ENCODE results near the gene SGO2.

The SGO2 gene, protein sequence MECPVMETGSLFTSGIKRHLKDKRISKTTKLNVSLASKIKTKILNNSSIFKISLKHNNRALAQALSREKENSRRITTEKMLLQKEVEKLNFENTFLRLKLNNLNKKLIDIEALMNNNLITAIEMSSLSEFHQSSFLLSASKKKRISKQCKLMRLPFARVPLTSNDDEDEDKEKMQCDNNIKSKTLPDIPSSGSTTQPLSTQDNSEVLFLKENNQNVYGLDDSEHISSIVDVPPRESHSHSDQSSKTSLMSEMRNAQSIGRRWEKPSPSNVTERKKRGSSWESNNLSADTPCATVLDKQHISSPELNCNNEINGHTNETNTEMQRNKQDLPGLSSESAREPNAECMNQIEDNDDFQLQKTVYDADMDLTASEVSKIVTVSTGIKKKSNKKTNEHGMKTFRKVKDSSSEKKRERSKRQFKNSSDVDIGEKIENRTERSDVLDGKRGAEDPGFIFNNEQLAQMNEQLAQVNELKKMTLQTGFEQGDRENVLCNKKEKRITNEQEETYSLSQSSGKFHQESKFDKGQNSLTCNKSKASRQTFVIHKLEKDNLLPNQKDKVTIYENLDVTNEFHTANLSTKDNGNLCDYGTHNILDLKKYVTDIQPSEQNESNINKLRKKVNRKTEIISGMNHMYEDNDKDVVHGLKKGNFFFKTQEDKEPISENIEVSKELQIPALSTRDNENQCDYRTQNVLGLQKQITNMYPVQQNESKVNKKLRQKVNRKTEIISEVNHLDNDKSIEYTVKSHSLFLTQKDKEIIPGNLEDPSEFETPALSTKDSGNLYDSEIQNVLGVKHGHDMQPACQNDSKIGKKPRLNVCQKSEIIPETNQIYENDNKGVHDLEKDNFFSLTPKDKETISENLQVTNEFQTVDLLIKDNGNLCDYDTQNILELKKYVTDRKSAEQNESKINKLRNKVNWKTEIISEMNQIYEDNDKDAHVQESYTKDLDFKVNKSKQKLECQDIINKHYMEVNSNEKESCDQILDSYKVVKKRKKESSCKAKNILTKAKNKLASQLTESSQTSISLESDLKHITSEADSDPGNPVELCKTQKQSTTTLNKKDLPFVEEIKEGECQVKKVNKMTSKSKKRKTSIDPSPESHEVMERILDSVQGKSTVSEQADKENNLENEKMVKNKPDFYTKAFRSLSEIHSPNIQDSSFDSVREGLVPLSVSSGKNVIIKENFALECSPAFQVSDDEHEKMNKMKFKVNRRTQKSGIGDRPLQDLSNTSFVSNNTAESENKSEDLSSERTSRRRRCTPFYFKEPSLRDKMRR

DNA sequence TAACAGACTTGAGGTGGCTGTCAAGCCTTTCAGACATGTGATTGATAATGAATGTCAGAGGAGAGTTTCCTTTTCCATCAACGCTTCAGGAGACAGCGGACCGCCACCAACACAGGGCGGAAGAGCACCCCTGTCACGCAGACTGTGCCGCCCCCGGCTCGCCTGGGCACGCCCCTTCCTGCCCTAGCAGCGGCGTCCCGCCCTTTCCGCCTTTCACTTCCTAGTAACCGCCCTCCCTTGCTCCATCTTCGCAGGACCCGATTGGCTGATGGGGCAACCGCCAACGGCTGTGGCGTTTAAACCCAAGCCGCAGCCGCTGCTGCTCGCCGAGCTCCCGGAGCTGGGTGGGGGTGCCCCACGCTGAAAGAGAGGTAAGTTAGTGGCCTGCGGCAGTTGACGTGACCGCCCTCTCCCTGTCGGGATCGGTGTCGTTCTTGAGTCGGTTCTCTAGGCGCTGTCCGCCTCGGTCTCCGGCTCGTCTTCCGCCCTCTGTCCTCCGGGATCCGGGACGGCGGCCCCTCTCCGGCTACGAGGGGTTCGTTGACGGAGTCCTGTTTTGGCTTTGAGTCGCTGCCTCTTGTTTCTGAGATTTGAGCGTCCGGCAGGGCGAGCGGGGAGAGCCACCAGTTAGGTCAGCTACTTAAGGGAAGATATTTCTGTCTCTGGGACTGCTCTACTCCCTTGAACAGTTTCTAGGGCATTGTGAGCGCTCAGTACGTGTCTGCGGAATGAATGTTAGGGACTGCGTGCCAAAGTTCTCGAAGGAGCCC, at the start of gene SGO2:
TSS of gene SGO2 (plus strand) at position 326 of the 770 bp plus-strand sequence. CDS start 6,769 bp downstream, outside the sequence.
- DNase-seq = peak; percentile 97

DNA sequence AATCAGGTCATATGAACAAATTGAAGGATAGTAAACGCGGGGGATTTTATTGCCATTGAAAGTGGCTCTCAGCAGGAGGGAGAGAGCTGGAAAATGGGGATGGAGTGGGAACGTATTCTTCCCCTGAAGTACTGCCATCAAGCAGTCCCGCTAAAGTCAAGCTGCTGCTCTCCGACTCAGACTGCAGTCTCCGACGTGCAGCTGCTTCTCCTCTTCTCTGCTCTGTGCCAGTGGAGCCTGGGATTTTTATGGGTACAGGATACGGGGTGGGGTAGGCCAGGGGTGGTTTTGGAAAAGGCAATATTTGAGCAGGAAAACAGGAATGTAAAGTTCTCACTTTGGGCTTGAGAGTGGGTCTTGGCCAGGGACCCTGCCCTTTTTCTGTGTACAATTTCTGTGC, 49.2 kb upstream of the SGO2 start:
- DNase-seq = no peak

DNA sequence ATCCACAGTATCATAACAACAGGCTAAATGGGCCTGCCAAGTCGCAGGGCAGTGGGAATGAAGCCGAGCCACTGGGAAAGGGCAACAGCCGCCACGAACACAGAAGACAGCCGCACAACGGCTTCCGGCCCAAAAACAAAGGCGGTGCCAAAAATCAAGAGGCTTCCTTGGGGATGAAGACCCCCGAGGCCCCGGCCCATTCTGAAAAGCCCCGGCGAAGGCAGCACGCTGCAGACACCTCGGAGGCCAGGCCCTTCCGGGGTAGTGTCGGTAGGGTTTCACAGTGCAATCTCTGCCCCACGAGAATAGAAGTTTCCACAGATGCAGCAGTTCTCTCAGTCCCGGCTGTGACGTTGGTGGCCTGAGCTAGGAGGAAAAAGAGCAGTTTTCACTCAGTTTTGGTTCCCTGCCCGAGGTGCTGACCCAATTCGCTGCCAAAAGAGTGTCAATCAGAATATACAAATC, 48.3 kb upstream of the SGO2 start:
- DNase-seq = no peak

DNA sequence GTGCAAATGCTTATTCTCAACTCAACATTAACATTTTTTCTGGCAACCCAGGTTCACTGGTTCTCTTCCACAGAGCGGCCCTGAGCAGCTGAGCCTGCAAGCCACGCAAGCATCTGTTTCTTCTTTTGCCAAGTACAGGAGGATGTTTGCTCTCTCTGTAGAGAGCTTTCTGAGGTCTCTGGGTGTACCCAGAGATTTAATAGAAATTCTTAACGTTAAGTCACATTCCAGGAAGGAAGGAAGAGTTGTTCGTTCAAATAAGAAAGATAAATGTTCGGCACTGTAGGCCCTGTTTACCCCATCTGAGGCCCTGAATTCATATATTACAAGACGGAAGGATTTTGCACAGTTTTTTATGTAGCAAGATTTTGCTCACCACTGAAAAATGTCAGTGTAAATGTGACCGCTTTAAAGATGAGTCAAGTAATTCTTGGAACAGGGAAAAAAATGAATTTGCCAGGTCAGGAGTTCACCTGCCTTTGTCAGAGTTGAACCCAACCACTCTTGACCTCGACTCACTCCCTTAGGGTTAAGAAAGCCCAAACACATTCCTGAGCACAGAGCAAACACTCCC, 46.2 kb upstream of the SGO2 start:
- no peak for DNase-seq

DNA sequence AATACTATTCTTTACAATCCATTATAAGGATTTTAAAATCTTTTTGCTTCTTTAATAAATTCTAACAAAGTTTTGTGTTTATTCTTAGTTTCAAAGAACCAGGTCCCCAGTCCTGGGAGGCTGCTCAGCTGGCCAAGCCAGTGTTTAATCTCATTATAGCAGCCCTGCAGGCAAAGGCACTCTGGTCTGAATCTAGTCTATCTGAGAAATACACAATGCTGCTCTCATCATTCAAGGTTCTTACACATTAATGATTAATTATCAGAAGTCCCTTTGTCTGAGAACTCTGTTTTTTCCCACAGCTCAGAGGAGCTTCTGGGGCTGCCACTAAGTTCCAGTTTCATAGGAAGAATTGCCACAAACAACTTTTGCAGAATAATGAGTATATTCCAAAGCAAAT, 43.8 kb upstream of the SGO2 start:
- DNase-seq = no peak

DNA sequence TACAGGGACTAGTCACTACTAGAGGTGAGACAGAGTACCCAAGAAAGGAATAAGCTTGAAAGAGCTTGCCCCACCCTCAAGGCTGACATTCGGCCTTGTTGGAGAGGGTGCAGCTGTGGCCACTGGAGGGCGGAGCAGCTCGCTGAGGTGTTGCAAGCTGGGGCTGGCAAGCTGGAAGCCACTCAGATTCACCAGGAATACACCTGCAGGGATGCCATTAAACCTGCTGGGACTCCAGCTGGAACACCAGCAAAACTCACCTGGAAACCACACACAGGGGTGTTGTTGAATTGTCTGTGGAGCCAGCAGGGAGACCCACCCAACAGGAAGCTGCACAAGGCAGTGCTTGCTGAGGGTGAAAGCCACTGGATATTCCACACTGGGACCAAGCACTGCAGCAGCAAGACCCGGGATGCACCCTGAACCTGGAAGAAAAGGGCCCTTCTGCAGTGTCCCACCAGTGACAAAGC, 42.2 kb upstream of the SGO2 start:
- DNase-seq = no peak

DNA sequence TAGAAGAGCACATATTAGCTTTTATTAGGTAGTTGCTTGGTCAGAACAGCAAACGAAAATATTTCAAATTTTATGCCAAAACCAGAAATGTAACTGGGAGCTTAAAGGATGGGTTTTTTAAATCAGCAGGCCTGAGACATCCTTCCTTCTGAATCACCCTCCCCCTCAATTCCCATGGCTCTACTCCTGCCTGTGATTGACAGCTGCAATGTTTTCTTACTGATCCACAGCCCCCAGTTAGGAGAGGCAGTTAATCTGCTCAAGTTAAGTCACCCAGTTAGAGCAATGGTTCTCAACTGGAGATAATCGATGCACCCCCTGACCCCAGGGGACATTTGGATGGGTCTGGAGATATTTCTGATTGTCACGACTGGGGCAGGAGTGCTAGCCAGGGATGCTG, 41.1 kb upstream of the SGO2 start:
- DNase-seq = no peak

DNA sequence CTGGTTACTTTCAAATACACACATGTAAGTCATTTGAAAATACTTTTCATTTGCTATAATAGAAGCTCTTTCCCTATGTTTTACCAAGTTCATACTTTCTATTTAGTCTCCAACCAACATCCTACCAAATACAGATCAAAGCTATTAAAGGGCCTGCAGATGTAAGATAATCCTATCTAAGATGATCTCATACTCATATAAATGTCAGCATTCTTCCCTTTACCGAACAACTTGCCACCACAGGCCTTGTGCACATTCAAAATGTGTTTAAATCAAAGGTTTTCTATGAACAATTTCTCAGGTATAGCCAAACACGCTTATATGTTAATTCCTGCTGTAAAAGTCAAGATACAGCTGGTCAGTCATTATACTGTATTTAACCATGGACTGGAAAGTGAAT, 39.5 kb upstream of the SGO2 start:
- DNase-seq = no peak

DNA sequence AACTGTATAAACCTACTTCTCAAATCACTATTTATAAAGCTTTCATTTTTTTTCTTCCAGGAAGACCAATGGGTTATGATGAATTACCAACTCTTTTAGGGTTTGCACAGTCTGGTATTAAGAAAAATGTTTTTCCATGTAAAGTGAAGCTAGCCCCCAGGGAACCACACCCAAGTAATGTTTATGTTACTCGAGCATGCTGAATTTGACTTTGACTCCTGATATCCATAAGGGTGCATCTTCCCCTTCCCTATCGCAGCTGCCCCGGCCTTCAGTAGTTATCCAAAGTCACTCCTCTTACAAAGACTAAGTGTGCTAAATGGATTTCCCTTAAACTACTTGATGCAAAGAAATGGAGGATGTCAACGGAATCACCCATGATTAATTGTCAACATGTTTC, 37.8 kb upstream of the SGO2 start:
- no peak for DNase-seq

DNA sequence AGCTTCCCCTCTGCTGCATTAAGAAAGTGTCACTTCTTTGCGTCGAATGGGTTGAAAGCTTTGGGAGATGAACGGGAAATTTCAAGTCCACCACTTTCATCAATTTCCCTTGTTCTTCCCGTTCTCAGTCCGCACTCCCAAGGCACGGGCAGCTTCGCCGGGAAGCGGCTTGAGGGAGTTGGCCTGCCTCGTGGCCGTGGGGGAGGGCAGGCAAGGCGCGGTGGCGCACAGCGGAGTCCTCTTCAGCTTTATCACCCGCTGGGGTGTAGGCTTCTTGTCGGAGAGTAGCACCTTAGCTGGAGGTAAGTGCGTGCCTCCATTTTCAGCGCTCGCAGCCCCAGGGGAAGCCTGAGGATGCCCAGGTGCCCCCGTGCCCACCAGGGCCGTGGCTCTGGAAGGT, 36.0 kb upstream of the SGO2 start:
- DNase-seq = no peak

DNA sequence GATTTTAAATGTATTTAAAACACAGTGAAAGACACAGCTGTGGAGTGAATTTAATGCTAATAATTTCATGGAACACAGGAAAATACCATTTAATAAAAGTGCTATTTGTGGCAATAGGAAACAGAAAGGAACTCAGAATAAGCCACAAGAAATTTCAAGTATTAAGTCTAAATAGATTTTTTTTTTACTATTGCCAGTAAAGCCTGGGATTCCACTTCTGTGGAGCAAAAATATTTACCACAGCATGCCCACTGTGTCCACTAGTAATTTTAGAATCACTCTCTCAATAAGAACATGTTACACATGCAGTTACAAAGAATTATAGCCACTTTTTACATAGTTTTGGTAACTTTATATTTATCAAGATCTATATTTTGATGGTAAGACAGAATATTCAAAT, 33.4 kb upstream of the SGO2 start:
- DNase-seq = no peak

DNA sequence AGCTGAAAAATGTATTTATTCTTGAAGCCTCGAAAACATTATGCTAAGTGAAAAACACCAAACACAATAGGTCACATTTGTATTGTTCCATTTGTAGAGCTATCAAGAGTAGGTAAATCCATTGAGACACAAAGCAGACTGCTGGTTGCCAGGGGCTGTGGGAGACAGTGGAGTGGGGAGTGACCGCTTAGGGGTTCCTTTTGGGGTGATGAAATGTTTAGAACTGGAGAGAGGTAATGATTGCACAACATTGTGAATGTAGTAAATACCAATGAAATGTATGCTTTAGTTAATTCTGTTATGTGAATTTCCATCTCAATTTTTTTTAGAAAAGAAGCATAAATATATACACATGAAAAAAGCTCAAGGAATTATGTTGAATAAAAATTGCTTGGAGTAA, 32.0 kb upstream of the SGO2 start:
- DNase-seq = no peak

DNA sequence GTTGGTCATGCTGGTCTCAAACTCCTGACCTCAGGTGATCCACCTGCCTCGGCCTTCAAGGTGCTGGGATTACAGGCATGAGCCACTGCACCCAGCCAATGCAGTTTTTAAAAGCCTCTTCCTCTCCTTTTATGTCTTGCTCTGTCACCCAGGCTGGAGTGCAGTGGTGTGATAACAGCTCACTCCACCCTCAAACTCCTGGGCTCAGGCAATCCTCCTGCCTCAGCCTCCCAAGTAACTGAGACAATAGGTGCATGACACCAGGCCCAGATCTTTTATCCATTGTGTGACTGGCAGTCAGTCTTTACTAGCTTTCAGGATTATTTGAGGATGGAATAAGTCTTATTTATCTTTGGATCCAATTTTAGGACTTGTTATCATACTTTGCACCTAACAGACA, 29.3 kb upstream of the SGO2 start:
- no peak for DNase-seq

DNA sequence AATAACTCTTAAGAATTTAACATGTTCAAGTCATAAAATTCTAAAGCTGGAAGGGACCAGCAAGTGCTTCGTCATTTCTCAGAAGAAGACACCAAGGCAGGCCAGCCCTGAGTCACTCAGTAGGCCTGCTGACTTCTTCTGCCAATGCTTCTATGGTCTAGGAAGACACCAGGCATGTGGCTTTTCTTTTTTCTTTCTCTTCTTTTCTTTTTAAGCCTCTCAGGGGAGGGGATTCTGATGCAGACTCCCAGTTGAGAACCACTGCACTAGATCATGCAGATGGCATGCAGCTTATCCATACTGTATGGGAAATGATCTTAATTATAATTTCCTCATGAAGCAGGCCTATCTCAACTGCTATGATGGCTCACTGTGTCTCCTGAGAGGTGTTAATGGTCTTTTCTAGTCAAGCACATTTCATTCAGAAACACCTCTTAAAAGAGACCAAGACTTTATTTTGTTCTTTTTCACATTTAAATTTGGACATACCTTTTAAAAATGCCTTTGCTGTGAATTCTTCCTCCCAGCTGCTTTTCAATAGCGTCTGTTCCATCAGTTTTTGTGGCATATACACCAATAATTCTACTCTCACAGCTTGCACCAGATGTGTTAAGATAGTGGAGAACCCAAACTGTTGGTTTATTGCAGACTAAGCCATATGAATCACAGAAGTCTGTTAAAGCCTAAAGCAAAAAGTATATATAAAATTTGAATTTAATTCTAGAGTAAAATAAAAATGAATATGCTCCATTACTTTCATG, 27.4 kb upstream of the SGO2 start:
- DNase-seq = no peak

DNA sequence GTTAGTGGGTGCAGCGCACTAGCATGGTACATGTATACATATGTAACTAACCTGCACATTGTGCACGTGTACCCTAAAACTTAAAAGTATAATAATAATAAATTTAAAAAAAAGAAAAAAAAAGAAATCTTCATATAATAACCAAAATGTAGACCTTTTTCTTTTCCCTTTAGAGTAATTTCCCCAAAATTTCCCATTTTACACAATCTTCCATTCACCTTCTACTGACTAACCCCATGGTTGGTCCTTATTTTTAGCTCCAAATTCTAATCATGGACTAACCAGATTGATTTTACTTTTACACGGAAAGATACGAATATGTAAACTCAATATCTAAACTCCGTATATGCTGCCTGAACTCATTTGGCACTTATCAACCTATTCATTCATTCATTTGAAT, 23.8 kb upstream of the SGO2 start:
- DNase-seq = no peak

DNA sequence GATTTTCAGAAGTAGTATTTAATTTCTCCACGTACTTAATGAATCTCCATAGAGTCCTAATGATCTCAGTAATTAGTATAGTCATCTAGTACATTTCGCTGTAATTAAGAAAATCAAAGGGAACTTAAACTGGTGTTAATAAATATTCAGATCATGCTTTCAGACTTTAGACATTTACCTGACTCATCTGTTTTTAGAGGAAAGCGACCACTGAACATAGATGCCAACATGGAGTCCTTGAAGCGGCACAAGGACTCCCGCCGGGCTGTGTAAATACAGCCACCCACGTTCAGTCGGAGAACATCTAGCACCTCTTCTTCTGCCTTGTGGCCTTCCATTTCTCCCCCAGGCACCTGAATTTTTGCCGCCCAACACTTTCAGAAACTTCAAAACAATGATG, 19.3 kb upstream of the SGO2 start:
- DNase-seq = no peak

DNA sequence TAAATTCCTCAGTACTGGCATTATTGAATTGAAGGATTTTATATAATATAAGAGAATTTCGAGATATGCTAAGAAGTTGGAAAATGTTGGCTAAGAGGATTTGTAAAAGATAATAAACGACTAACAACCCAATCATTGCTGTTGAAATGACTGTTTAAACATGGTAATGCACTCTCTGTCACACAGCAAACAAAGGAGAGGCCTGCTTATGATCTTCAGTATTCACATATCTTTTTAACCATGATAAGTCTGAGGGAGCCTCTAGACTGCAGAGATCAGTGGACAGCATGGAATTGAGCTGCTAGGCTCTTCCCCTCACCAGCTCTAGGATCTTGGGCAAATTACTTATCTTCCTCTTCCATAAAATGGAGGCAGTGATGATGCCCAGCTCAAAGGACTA, 18.8 kb upstream of the SGO2 start:
- no peak for DNase-seq

DNA sequence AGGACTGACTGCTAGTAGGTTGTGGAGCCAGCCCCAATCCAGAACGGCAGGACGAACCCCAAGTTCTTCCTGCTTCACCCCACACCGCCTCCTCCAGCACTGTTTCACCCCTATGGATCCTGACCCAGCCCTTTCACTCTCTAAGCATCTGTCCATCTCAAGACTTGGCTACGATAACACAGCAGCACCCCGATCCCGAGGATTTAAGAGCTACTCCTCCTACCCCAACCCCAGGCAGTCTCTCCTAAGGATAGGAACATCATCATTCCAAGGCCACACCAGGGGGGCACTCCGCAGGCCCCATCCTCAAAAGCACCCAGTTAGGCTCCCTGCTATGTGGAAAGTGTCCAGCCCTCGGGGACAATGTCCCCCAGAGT, 16.8 kb upstream of the SGO2 start:
- no peak for DNase-seq

DNA sequence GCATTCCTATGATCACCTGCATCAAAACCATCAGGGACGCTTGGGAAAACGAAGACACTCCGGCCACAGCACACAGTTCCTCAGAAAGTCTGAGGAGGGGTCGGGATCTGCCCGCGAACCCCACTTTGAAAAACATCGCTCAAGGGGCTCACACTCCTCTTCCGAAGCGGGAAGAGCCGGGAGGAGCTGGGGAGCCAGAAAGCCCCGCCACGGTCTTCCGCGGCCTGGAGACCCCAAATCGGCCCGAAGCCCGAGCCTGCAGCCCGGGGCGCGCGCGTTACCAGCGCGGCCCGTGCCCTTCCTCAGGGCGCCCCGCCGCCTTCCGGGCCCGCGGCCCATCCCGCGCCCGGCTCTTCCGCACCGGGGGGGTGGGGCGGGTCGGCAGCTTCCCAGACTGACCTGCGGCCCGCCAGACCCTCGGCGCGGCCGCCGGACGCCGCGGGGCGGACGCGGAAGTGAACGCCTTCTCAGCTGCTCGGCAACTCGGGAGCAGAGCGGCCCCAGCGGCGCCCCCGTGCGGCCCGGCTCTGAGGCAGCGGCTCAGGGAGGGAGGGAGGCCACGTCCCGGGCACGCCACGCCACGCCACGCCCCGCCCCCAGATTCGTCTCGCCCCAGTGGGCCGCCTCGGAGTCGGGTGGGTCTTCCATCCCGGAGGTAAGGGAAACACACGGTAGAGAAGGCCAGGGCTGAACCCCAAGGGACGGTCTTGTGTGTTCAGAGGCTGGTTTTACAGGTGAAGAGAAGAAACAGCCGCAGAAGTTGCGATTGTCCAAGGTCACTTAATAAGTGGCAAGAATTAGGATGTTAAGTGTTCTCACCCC, 16.2 kb upstream of the SGO2 start, which contains the start of gene KCTD18:
TSS of gene KCTD18 (minus strand) at position 457 of the 822 bp plus-strand sequence. CDS start 3,052 bp downstream, outside the sequence.
- peak; percentile 94 for DNase-seq

DNA sequence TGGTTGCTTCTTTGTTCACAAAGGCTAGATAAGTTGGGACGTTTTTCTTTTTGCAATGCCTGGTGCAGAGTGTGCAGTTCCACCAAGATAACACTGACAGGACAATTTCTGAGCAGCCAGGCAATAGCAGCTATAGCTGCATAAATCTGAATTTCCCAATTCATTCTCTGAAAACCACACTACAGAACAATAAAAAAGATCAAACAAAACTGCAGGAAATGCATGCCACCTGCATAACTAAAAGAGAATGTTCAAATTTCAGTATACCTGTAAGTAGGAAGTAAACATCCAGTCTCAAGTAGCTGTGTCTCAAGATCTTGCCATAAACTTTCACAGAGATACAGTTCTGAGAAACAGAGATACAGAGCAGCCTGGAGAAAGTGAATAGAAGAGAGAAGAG, 10.9 kb upstream of the SGO2 start:
- DNase-seq = no peak
